Femur (tissue), 1 donor: ENCODE measurements around the gene RABGGTB.
A peak's percentile ranks its signal among the peaks of the same experiment; 100 is the strongest.
"Not testable (repeated sequence)": the region's sequence is repeated elsewhere in the genome, so short reads cannot be mapped to it uniquely, and the experiment has no call there.

Experiments used
- DNase-seq: peaks from one replicate; pipeline ENCODE4 v3.0.0-alpha.2; 2017

The RABGGTB gene

DNA sequence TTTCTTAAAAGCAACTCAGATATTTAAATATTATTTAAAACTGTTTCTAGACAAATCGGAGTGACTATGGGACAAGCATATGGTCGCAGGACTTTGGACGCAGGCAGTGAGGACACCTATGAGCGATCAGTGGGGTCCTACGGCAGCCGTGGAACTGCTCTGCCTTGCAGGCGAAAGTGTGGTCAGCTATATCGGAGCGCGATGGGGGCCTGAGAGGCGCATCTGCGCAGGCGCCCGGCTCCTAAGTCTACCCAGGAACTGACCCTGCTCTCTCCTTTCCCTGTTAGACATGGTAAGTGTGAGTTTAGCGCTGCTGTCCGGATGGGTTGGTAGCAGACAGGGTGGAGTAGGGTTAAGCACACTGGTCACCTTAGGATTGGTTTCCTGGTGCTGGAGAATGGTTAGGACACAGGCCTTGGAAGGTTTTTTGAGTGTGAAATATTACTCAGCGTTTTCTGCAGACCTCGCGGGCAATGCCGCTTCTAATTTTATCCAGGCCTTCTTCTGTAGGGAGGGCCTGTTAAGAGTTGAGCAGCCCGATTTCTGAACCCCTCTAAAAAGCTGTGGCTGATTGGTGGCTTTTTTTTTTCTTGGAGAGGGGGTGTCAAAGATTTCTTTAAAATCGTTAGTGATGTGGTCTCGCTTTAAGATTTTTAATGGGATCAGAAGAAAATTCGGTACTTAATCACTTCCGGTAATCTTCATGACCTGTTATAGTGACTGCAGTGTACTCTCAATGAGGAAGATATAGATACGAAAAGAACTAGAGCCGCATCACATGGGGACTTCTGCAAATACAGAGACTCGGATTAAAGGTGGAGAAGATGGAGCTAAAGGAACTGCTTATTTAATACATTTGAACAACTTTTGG is at the start of gene RABGGTB:
TSS of gene RABGGTB (plus strand) at position 274 of the 871 bp plus-strand sequence. CDS start at position 290, 16 bp downstream.
- DNase-seq = peak; percentile 97

DNA sequence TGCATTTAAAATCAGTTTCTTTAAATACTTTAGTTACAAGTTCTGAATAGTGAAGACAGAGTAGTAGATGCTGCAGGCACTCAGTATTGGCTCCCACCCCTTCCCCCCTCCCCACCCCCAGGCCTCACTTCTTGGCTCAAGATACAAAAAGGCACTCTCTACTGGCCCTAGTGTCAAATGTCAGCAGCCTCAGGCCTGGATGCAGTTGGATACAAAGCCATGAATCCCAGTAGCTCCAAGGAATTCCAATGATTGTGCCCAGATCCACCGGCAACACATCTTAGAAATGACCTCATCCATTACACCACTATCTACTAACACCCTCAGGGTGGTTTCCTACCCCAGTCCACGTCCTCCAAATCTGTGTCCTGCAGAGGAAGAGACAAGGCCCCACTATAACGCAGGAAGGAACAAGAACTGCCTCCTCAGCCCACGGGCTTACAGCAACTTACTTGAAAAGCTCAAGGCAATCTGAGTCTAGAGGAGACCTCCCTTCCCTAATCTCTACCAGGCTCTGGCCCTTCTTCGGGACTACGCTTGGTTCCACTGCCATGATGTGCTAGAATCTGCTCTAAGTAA is 43.9 kb upstream of the RABGGTB start:
- DNase-seq = no peak

DNA sequence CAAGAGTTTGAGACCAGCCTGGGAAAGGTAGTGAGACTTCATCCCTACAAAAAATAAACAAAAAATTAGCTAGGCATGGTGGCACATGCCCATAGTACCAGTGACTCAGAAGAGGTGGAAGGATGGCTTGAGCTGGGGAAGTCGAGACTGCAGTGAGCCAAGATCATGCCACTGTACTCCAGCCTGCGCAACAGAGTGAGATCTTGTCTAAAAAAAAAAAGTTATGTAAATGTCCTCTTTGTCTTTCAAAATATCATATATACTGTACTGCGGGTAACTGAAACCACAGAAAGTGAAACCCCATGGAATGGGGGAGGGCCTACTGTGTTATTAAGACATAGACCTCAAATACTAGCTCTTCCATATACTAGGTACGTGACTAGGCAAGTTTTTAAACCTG is 40.8 kb upstream of the RABGGTB start:
- no peak for DNase-seq

DNA sequence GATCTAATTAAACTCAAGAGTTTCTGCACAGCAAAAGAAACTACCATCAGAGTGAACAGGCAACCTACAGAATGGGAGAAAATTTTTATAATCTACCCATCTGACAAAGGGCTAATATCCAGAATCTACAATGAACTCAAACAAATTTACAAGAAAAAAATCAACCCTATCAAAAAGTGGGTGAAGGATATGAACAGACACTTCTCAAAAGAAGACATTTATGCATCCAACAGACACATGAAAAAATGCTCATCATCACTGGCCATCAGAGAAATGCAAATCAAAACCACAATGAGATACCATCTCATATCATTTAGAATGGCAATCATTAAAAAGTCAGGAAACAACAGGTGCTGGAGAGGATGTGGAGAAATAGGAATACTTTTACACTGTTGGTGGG is 28.8 kb upstream of the RABGGTB start:
- not testable (repeated sequence) for DNase-seq

DNA sequence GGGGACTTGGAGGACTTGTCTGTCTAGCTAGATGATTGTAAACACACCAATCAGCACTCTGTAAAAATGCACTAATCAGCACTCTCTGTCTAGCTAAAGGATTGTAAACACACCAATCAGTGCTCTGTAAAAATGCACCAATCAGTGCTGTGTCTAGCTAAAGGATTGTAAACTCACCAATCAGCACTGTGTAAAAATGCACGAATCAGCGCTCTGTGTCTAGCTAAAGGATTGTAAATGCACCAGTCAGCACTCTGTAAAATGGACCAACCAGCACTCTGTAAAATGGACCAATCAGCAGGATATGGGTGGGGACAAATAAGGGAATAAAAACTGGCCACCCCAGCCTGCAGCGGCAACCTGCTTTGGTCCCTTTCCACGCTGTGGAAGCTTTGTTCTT is 27.5 kb upstream of the RABGGTB start:
- not testable (repeated sequence) for DNase-seq

DNA sequence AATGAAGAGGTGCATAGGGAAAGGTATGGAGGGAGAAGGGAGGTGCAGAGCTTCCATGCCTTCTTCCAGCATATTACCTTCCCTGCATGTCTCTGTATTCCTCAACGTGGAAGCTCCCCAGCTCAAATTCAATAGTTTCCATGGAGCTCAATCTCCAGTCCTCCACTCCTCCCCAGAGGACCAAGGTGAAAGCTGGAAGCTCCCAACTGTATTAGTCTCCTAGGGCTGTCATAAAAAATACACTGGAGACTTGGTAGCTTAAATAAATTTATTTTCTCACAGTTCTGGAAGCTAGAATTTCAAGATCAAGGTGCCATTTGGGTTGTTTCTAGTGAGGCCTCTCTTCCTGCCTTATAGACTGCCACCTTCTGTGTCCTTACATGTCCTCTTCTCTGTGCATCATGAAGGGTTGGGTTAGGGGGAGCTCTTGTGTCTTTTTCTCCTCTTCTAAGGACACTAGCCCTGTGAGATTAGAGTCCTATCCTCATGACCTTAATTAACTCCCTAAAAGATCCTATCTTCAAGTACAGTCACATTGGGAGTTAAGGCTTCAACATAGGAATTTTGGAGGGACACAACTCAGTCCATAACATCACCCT is 21.9 kb upstream of the RABGGTB start:
- no peak for DNase-seq

DNA sequence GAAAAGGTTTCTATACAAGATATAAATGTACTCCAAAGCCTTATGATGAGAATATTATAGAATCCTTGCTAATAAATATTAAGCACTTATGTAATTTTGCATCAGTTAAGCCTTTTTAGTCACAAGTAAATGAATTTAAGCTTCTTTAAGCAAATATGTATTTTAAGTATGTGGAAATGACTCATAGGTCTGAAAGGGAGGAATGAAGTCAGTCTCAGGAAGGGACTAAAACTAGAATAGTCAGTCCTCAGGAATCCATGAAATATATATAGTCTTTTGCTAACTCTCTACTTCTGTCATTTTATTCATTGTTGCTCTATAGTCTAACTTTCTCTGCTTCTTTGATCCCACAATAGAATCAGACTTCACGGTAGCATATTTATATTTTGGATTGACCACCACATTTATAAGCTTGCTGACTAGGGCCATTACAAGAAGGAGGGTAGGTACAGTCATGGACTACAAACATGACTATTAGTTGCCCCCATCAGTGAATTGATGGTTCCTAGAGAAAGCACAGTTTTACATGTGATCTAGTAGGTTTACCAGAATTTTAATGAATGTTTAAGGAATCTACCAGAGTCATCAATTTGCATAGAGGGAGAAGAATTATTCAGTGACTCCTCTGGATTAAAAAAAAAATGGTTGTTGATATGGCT is 20.2 kb upstream of the RABGGTB start:
- no peak for DNase-seq

DNA sequence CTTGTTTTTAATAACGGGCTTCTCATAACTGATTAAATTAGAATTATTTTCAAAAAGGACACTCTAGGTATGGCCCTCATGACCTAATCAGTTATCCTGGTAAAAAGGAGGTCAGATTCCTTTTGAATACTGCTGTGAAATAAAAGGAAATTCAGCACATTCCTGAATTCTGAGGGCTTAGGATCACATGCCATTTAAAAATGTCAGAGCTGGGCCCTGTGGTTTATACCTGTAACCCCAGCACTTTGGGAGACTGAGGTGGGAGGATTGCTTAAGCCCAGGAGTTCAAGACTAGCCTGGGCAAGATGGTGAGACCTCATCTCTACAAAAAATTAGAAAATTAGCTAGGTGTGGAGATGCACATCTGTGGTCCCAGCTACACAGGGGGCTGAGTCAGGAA is 18.0 kb upstream of the RABGGTB start:
- DNase-seq = no peak

DNA sequence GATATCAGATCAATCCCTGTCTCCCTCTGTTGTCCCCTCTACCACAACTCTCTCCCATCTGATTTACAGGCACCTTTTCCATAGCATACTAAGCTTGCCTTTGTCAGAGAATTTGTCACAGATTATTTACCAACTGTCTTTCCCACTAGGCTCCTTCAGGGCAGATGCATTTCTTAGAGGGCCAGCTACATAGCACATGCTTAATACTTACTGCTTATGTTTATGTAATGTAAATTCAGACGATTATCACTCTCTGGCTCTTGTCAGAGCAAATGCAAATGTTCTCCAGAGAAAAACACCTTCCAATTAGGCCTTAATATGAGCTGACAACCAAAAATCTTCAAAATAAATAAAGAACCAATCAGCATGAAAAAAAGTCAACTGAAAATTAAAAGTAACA is 15.3 kb upstream of the RABGGTB start:
- no peak for DNase-seq

DNA sequence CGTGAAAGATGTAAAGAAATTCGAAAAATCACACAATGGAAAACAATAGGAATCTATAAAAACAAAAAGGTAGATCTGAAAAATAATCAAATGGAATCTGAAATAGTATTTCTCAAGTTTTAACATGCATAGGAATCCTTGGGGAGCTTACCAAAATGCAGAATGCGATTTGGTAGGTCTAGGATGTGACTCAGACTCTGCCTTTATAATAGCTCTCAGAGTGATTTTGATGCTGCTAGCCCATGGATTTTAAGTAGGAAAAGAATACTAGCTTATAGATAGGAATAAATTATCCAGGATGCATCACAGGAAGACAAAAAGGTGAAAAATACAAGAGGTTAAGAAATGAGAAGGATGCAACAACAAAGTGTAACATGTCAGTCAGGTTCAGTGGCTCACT is 14.1 kb upstream of the RABGGTB start:
- DNase-seq = no peak

DNA sequence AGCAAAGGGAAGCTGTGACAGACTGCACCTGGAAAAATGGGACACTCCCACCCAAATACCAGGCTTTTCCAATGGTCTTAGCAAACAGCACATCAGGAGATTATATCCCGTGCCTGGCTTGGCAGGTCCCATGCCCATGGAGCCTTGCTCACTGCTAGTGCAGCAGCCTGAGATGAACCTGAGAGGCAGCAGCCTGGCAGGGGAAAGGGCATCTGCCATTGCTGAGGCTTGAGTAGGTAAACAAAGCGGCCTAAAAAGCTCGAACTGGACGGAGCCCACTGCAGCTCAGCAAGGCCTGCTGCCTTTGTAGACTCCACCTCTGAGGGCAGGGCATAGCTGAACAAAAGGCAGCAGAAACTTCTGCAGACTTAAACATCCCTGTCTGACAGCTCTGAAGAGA is 8.2 kb upstream of the RABGGTB start:
- not testable (repeated sequence) for DNase-seq

DNA sequence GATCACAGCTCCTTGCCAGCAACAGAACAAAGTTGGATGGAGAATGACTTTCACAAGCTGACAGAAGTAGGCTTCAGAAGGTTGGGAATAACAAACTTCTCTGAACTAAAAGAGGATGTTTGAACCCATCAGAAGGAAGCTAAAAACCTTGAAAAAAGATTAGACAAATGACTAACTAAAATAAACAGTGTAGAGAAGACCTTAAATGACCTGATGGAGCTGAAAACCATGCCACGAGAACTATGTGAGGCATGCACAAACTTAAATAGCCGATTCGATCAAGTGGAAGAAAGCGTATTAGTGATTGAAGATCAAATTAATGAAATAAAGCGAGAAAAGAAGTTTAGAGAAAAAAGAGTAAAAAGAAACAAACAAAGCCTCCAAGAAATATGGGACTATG is 7.4 kb upstream of the RABGGTB start:
- DNase-seq = not testable (repeated sequence)

DNA sequence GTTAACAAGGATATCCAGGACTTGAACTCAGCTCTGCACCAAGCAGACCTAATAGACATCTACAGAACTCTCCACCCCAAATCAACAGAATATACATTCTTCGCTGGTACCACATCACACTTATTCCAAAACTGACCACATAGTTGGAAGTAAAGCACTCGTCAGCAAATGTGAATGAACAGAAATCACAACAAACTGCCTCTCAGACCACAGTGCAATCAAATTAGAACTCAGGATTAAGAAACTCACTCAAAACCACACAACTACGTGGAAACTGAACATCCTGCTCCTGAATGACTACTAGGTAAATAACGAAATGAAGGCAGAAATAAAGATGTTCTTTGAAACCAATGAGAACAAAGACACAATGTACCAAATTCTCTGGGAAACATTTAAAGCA is 5.9 kb upstream of the RABGGTB start:
- not testable (repeated sequence) for DNase-seq

DNA sequence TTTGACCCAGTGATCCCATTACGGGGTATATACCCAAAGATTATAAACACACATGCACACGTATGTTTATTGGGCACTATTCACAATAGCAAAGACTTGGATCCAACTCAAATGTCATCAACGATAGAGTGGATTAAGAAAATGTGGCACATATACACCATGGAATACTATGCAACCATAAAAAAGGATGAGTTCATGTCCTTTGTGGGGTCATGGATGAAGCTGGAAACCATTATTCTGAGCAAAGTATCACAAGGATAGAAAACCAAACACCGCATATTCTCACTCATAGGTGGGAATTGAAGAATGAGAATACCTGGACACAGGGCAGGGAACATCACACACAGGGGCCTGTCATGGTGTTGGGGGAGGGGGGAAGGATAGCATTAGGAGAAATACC is 2.1 kb upstream of the RABGGTB start:
- DNase-seq = not testable (repeated sequence)

DNA sequence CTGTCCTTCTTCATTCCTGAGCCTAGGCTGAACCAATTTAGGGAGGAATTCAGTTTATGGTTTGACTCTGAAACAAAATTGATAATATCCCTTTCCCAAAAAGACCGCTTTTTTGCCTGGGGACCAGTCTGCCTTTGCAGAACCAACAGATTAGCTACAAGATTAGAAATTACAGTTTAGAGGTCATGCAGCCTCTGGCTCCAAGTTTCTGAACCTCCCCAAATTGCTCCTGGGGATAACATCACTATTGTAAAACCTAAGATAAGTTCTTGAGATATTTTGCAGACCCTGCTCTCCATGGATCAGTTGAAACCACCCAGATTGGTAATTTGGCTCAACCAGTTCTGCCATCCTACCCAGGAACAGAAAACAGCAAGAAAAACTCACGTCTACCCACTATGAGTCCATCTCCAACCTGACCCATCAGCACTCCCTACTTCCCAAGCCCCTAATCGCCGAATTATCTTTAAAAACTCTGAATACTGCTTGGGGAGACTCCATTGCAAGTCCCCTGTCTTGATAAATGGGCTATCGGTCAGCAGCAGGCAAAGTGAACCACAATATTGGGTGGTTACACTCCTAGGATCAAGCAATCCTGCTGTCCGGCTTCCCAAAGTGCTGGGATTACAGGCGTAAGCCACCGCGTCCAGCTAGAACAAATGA is 605 bp upstream of the RABGGTB start:
- no peak for DNase-seq

DNA sequence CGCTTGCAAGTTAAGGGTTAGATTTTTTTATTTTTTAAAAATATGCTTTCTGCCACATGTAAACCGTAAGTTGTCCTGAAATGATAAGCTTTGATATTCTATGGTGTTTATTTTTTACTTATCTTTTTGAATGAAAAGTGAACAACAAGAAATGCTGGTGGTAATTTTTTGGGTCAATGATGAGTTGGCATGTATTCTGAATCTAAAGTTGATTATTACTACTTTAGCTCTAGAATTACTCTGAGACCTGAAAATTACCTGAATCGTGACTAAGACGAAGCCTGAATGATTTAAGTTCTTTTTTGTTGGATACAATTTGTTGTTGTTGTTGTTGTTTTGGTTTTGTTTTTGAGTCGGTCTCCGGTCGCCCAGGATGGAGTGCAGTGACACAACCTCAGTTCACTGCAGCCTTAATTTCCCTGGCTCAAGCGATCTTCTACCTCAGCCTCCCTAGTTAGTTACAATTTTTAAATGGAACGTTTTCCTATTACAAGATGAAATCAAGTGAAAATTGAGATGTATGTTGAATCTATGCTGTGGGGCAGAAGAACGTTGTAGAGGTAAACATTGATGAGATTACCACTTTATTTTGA is 941 bp downstream of the RABGGTB start:
- no peak for DNase-seq

DNA sequence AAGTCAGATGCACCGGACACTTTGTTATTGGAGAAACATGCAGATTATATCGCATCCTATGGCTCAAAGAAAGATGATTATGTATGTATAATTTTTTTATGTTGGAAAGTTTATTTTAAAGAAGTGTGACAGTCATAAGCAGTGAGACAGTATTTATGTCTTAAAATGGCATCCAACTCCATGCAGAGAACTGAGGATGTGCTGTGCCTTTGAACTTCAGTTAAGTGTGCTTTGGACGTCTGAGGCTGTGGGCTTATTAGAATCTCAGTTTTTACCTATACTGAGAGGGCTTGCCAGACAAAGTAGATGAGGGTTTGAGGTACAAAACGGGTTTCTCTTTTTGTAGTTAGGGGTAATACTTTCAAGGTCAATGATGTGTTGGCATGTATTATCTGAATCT is 1.5 kb downstream of the RABGGTB start:
- no peak for DNase-seq

DNA sequence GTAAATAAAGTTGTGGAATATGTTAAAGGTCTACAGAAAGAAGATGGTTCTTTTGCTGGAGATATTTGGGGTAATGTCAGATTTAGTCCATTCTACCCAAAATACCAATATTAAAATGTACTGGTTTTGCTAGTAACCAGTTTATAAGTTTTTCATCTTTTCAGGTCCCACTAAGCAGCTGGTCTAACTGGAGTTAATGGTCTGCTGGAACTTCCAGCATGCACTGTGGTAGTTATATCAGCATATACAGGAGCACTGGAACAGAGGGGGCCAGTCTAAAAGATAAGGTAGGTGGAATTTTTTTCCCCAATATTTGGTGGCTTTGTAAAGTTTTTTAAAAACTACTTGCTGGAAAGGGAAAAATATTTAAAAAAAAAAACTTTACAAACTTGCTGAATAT is 3.9 kb downstream of the RABGGTB start:
- DNase-seq = no peak

DNA sequence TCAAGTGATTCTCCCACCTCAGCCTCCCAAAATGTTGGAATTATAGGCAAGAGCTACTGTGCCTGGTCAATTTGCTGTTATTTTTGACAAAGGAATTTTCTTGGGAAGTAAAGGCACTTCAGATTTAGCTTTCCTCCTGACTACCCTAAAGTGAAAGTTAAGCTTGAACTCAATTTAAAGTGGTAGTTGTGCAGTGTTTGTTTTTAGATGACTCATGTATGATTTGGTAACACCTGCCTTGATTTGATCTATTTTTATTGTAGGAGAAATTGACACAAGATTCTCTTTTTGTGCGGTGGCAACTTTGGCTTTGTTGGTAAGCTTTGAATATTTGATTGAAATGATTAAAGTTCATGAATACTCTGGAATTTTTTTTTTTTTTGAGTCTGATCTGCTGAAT is 5.0 kb downstream of the RABGGTB start:
- DNase-seq = no peak

DNA sequence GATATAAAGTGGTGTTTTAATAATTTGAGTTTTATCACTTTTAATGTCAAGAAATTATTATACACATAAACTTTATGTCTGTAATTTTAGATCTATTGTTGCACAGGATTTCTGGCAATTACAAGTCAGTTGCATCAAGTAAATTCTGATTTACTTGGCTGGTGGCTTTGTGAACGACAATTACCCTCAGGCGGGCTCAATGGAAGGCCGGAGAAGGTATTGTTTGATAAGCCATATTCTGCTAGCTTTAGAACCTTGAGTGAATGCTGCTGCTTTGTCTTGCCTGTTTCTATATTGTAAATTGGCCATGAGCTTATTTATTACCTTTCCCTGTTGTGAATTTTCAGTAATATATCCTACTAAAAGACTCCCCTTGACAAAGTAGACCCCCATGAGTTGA is 6.0 kb downstream of the RABGGTB start:
- DNase-seq = no peak

DNA sequence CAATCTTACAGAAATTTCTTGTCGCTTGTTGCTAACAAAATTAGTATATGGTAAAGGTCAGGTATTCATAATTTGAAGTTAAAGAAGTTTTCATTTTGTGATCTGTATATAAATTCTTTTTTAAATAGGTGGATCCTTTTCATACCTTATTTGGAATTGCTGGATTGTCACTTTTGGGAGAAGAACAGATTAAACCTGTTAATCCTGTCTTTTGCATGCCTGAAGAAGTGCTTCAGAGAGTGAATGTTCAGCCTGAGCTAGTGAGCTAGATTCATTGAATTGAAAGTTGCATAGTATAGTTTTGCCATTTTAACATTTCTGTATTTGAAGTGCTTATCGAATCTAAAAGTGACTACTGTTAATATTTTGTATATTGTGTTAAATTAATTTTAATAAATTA is 8.3 kb downstream of the RABGGTB start:
- DNase-seq = no peak

DNA sequence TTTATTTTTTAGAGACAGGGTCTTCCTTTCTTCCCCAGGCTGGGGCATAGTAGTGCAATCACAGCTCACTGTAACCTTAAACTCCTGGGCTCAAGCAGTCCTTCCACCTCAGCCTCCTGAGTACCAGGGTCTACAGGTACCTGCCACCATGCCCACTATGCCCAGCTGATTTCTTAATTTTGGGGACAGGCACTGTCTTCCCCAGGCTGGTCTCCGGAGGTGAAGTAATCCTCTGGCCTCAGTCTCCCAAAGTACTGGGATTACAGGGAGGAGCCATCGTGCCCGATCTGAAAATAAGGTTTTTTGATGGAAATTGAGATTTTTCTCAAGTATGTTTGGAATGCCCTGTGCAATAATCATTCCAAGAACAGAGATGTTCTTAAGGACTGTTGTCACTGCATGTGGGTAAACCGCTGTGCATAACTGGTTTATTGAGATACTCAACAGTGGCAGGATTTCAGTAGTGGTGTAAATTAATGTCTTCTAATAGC is 9.7 kb downstream of the RABGGTB start:
- DNase-seq = no peak
